GM19238 (cell line): Measurements from ENCODE around the gene ACOXL.
"Not testable (repeated sequence)": the region's sequence is repeated elsewhere in the genome, so short reads cannot be mapped to it uniquely, and the experiment has no call there.

Source experiments
- DNase-seq: peaks from one replicate; pipeline ENCODE4 v3.0.0; 2011; ENCODE audit warnings: low spot score; ENCODE audit not compliant: insufficient read length

Gene ACOXL

DNA sequence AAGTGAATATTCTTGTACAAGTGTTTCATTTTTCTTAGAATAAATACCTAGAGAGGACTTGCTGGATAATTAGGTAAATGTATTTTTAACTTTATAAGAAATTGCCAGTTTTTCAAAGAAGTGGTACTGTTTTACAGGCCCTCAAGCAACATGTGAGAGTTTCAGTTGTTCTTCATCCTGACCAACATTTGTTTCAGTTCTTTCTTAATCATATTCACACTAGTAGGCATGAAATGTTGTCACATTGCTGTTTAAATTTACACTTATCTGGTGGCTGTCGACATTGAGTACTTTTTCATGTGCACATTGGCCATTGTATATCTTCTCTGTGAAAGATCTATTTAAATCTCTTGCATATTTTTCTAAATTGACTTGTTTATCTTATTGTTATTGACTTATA, 178.1 kb downstream of the ACOXL start:
- no peak for DNase-seq

DNA sequence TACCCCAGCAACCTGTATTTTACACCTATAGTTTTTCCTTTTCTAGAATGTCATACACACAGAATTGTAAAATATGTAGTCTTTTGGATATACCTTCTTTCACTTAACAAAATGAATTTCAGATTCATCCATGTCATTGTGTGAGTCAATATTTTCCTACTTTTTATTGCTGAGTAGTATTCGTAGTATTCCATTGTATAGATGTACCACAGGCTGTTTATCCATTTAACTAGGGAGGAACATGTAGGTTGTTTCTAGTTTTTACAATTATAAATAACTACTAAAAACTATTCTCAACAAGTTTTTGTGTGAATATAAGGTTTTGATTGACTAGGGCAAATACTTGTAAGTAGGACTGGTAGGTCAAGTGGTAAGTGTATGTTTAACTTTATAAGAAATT, 187.4 kb downstream of the ACOXL start:
- DNase-seq, result no peak

DNA sequence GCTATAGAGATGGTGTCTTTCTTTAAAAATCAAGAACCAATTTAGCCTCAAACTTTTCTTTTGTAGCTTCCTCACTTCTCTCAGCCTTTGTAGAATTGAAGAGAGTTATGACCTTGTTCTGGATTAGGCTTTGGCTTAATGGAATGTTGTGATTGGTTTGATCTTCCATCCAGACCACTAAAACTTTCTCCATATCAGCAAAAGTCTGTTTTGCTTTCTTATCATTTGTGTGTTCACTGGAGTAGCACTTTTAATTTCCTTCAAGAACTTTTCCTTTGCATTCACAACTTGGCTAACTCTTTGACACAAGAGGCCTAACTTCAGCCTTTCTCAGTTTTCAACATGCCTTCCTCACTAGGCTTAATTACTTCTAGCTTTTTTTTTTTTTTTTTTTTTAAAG, 193.1 kb downstream of the ACOXL start:
- DNase-seq, result no peak

DNA sequence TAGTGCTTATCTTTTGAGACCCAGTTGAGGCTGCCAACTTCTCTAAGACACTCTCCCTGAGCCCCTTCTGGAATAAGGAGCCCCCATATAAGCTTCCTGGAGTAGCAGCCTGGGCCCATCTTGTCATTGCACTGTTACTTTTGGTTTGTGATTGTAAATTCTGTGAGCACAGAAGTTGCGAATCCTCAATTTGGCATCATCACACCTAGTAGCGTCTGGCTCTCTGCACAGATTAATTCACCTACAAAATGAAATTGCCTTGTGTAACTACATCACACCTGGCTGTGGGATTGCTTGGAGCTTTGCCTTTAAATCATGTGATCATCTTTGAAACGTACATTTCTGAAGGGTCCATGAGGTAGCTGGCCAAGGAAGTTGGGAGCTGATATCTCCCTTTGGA, 195.2 kb downstream of the ACOXL start:
- no peak for DNase-seq

GRCh38 chr2:110929528-110929927, 197.2 kb downstream of the ACOXL start:
- no peak for DNase-seq

GRCh38 chr2:110931648-110932047, 199.3 kb downstream of the ACOXL start:
- DNase-seq, result no peak

- DNase-seq, result no peak
Observed at GRCh38 chr2:110933420-110933819, 201.0 kb downstream of the ACOXL start.

GRCh38 chr2:110934948-110935347, 202.6 kb downstream of the ACOXL start:
- DNase-seq, result no peak

- DNase-seq, result no peak
Observed at GRCh38 chr2:110940376-110940910, 208.1 kb downstream of the ACOXL start.

GRCh38 chr2:110941226-110941625, 208.9 kb downstream of the ACOXL start:
- DNase-seq, result no peak

- DNase-seq, result no peak
Observed at GRCh38 chr2:110943070-110943634, 210.8 kb downstream of the ACOXL start.

GRCh38 chr2:110946902-110947301, 214.5 kb downstream of the ACOXL start:
- no peak for DNase-seq

DNA sequence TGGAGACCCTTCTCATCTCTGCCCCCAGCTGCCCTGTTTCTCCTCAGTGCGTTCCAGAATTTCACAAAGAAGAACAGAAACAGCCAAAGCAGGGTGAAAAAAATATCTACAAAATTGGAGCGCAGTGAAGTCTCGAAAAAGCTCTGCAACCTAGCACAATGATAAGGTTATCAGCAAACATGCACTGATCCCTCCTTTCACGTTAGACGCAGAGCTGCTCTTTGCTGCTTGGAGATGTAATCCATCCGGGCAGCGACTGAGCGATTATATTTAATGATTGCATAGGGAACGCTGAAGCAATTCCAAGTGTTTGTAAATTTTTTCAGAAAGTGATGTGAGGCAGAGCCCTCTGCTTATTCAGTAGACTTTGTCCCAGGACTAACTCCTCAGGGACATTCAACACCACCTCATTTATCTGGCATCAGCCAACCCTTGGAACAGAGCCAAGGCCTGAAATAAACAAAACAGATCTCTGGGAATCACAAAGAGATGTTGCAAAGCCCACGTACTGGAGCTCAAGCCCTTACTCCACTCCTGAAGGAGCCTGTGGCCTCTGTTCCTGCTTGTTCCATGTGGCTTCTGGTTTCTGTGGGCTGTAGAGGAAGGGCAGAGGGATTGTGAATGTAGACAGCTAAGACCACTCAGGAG, 215.8 kb downstream of the ACOXL start:
- no peak for DNase-seq

- DNase-seq, result no peak
Observed at GRCh38 chr2:110950281-110950680, 217.9 kb downstream of the ACOXL start.

DNA sequence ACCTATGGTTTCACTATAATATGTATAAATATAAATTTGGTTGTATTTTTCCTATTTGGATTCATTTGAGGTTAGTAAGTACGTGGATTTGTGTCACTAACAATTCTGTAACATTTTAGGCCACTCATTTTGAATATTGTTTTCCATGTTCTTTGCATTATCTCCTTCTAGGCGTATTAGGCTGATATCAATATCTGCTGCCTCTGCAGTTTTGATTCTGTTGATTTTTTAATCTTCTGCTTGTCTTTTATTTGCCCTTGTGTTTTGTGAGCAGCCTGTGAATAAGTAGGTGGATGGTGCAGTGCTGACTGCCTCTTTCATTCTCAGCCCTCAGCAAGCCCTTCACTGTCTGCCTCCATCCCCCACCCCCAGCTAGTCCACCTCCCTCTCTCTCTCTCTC, 222.7 kb downstream of the ACOXL start:
- no peak for DNase-seq

DNA sequence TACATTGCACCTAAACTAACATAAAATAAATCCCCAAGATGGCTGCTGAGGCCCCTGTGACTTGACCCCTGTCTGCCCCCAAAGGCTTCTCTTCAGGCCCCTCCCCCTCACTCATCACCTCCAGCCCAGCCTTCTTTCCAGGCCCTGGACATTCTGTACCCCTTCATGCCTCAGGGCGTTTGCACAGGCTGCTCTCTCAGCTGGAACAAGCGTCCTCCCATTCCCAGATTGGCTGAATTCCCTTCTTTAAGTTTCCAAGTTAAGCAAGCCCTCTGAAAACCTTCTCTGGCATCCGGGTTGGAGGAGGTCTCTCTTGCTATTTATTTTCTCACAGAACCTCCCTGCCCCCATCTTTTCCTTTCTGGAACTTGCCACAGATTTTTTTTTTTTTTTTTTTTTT, 223.2 kb downstream of the ACOXL start:
- DNase-seq, result no peak

- DNase-seq, result no peak
Observed at GRCh38 chr2:110957293-110957692, 224.9 kb downstream of the ACOXL start.

DNA sequence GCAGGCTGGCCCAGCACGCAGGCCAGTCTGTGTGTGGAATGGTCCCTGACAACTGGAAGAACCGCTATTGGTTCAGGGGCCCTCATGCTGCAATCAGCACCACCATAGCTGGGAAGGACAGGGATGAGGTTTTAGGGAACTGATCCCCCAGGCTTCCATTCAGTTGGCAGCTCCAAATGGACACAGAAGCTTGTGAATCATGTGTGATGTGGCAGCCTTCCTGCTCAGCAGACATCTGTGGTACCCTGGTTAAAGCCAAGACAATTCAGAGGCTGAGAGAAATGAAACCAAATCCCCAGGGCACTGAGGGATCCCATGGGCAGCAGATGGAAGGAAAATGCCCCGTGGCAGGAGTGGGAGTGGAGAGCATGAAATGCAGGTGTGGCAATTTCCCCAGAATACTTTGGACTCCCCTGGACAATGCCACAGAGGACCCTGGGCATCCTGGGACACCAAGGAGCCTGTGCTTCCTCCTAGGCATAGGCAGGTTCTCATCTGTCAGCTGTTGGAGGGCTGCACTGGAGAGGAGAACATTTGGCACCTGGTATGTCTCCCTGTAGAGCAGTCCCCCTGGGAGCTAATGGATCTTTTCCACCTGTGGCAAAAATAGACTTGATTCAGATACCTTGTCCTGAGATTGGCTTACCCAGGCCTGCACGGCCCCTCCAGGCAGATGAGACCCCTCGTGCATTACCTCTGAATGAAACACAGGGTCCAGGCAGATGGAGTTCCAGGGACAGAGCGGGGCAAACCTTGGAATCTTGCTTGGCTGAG, 226.2 kb downstream of the ACOXL start:
- DNase-seq, result no peak

DNA sequence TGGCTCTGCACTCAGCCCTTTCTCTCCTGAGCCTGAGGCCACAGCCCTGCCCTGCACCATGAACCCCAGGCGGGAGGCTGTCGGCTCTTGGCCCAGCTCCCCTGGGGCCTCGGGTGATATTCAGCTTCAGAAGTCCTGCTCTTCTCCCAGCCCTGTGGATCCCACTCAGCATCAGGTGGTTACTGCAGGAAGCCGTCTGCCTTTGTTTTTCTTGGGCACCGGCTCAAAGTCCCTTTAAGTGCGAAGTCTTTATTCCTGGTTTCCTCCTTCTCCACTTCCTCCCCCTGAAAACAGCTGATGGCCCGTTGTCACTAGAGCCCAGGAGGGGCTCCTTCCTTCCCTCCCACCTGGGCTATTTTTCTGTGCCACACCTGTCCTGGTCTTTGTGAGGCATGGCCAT, 226.8 kb downstream of the ACOXL start:
- DNase-seq, result no peak

GRCh38 chr2:110960281-110960680, 227.9 kb downstream of the ACOXL start:
- no peak for DNase-seq

DNA sequence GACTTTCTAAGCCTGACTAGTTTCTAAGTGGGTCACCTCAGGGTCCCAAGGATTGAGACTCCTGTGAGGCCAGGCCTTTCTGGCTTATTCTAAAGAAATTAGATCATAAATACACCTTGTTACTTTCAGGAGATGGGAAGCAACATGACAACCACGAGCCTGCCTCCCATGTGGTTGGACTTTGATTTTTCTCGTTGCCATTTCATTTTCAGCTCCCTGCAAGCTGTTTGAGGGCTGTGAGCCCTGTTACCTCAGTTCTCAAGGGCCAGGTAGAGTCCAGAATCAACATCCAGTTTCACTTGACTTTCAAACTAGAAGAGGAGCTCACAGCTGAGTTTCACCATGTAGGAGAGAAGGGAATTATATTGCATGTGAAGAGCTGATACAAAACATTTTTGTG, 228.6 kb downstream of the ACOXL start:
- DNase-seq, result no peak

DNA sequence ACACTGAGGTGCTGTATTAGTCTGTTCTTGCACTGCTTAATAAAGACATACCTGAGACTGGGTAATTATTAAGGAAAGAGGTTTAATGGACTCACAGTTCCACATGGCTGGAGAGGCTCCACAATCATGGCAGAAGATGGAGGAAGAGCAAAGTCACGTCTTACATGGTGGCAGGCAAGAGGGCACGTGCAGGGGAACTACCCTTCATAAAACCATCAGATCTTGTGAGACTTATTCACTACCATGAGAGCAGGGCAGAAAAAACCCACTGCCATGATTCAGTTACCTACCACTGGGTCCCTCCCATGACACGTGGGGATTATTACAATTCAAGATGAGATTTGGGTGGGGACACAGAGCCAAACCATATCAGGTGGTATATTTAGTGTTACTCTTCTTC, 229.3 kb downstream of the ACOXL start:
- DNase-seq, result not testable (repeated sequence)

- no peak for DNase-seq
Observed at GRCh38 chr2:110969696-110970095, 237.3 kb downstream of the ACOXL start.
